Esophagus muscularis mucosa (tissue), 4 donors: ENCODE measurements around the gene AK6.

Experiments used
- EP300 ChIP-seq: sonication (generic); formaldehyde crosslinking; IDR thresholded peaks from one replicate; pipeline ENCODE4 v1.6.1; 2017; ENCODE audit warnings: antibody characterized with exemption
- POLR2A ChIP-seq: fragments of 450-650 bp; IDR thresholded peaks from one replicate; pipeline ENCODE4 v1.6.1; 2017; ENCODE audit warnings: antibody characterized with exemption, moderate library complexity, mild to moderate bottlenecking, low read depth
- POLR2AphosphoS5 ChIP-seq, 2 donors: sonication (generic); formaldehyde crosslinking; IDR thresholded peaks; one replicate each; pipeline ENCODE4 v1.6.1; 2017; ENCODE audit warnings: antibody characterized with exemption in 2 of 2
- TF ChIP-seq, protein P1 (sequence below), 3 experiments: fragments of 200-600 bp in 2 of 3; fragments of 450-650 bp in 1 of 3; sonication (generic) in 2 of 3; IDR thresholded peaks; one replicate each; pipeline ENCODE4 v1.5.1; 2017 to 2019; ENCODE audit warnings: antibody characterized with exemption in 3 of 3, mild to moderate bottlenecking in 2 of 3, moderate library complexity in 1 of 3

DNA sequence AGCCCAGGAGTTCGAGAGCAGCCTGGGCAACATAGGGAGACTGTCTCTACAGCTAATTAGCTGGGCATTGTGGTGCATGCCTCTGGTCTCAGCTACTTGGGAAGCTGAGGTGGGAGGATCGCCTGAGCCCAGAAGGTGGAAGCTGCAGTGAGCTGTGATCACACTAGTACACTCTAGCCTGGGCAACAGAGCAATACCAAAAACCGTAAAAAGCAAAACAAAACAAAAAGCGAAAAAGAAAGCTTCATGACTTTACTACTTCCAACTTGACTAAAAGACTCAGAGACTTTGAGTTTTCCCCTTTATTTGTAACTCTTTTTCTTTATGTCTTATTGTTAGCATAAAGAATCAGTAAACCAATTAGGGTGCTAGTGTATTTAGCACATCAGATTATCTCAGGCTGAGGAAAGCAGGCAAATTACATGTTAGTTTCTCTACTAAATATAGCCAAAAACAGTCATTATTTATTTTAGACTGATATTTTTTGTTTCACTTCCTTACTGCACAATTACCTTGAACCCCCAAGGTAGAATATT lies 5.7 kb upstream of the AK6 start:
- TF ChIP-seq, protein P1, sequence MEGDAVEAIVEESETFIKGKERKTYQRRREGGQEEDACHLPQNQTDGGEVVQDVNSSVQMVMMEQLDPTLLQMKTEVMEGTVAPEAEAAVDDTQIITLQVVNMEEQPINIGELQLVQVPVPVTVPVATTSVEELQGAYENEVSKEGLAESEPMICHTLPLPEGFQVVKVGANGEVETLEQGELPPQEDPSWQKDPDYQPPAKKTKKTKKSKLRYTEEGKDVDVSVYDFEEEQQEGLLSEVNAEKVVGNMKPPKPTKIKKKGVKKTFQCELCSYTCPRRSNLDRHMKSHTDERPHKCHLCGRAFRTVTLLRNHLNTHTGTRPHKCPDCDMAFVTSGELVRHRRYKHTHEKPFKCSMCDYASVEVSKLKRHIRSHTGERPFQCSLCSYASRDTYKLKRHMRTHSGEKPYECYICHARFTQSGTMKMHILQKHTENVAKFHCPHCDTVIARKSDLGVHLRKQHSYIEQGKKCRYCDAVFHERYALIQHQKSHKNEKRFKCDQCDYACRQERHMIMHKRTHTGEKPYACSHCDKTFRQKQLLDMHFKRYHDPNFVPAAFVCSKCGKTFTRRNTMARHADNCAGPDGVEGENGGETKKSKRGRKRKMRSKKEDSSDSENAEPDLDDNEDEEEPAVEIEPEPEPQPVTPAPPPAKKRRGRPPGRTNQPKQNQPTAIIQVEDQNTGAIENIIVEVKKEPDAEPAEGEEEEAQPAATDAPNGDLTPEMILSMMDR (IDR thresholded peaks at IDR 0.05), result no peak
- TF ChIP-seq EP300 (no peak), POLR2A (no peak), POLR2AphosphoS5 (IDR thresholded peaks at IDR 0.05) (no peak)
